DMS 273 treated with DMSO at 0.1 percent for 48 hours (cell line): ENCODE measurements around the gene LLGL2.

Experiments used
- DNase-seq: peaks from one replicate; lab custom pipeline; 2025; lab: John Stamatoyannopoulos, UW

LLGL2 gene

DNA sequence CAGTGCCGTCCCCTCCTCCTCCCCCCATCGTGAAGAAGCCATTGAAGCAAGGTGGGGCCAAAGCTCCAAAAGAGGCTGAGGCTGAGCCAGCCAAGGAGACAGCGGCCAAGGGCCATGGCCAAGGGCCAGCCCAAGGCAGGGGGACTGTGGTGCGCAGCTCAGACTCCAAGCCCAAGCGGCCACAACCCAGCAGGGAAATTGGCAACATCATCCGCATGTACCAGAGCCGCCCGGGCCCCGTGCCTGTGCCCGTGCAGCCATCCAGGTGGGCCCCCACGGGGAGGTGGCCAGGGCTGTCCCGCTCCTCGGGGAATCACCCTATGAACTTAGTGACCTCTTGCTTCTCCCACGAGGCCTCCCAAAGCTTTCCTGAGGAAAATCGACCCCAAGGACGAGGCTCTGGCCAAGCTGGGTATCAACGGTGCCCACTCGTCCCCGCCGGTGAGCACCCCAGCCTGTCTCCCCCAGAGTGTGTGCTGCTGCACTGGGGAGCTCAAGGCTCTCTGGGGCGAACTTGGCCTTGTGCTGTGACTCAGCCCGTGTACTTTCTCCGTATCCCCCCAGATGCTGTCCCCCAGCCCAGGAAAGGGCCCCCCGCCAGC lies 91.1 kb downstream of the LLGL2 start:
- DNase-seq, result no peak

DNA sequence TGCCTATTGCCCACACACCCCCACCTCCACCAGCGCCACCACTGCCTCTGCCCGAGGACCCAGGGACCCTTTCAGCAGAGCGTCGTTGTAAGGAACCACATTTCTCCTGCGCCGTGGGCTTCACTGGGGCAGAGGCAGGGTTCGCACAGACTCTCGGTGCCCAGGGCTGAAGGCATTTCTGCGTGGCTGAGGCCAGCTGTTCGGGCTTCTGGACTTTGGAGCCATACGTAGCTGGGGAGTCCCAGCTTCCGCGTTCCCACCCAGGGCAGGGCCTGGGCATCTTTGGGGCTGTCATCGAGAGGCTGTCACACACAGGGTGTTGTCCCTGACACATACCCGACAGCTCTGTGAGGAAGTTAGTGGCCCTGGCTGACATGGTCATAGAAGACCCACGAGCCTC lies 91.7 kb downstream of the LLGL2 start:
- DNase-seq, result no peak

GRCh38 chr17:75617675-75618074 lies 92.2 kb downstream of the LLGL2 start:
- DNase-seq, result no peak

DNA sequence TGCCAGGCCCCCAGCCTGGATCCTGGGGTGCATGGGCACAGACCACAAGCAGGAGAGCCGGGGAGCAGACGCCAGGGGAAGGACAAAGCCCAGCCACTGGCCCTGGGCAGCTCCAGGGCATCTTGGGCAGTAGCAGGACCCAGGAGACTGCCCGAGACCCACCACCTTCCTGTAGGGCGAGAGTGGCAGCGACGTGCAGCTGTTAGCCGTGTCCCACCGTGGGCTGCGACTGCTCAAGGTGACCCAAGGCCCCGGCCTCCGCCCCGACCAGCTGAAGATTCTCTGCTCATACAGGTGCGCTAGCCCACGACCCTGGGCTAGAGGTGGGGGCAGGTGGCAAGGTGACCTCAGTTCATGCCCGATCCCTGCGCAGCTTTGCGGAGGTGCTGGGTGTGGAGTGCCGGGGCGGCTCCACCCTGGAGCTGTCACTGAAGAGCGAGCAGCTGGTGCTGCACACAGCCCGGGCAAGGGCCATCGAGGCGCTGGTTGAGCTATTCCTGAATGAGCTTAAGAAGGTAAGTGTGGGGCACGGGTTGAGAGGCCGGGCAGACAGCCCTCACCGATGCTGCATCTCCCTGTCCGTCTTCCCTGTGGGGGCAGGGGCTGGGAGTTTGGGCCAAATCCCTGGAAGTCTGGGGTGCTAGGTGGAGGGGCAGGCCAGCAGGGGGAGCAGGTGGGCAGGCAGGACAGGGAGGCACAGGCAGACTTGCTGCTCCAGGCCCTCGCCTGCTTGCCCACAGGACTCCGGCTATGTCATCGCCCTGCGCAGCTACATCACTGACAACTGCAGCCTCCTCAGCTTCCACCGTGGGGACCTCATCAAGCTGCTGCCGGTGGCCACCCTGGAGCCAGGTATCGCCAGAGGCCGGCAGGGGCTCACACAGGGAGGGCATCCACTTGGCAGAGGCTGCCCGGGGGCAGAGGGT lies 94.3 kb downstream of the LLGL2 start:
- peak; percentile 33 for DNase-seq

DNA sequence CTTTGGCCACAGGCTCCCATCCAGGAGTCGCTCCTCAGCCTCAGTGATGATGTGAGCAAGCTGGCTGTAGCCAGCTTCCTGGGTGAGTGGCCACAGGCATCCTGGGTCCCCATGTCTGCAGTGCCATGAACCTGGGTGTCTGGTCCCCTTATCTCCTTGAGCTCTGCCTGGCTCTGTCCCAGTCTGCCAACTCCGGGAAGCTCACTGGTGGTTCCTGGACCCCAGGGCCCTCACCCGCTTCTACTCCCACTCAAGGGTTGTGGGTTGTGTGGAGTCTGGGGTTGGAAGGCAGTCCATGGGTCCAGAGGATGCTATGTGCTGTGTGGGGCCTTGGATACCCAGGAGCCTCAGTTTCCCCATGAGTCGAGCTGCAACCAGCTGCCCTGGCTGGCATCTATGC lies 96.0 kb downstream of the LLGL2 start:
- DNase-seq, result no peak

- DNase-seq, result no peak
Observed at GRCh38 chr17:75622076-75622475, 96.6 kb downstream of the LLGL2 start.

DNA sequence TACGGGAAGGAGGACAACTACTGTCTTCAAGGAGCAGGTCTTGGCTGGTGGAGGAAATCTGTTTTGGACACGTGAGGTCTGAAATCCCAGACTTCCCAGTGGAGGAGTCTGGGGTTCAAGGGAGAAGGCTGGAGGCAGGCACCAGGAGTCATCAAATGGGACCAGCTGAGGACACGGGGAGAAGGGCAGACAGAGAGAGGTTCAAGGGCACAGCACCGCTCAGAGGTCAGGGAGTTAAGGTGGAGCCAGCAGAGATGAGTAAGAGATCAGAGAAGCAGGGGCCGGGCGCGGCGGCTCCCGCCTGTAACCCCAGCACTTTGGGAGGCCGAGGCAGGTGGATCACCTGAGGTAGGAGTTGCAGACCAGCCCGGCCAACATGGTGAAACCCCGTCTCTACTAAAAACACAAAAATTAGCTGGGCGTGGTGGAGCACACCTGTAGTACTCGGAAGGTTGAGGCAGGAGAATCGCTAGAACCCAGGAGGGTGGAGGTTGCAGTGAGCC lies 97.3 kb downstream of the LLGL2 start:
- no peak for DNase-seq

DNA sequence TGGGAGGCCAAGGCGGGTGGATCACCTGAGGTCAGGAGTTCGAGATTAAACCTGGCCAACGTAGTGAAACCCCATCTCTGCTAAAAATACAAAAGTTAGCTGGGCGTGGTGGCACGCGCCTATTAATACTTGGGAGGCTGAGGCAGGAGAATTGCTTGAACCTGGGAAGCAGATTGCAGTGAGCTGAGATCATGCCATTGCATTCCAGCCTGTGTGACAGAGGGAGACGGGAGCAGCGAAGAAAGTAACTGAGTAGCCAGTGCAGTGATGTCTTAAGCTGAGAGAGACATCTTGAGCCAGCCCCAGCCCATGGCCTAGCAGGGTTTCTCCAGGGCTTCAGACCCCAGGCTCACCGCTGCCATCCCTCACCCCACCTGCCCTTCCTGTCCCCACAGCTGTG lies 97.9 kb downstream of the LLGL2 start:
- DNase-seq, result no peak

DNA sequence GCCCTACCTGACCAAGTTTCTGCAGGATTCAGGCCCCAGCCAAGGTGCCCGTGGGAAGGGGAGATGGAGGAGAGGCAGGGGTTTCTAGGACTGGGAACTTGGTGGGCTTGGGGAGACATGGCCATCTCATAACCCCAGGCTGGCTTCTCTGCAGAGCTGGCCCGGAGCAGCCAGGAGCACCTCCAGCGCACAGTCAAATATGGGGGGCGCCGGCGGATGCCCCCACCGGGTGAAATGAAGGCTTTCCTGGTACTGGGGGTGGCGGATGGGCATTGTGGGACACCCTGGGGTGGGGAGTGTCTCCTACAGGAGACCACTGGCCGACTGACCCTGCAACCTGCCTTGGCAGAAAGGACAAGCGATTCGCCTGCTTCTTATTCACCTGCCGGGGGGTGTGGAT lies 98.5 kb downstream of the LLGL2 start:
- no peak for DNase-seq
